OCI-LY1 (cell line): ENCODE results near the gene SBK2.

Experiments used
- EZH2 ChIP-seq: fragments of 200-600 bp; sonication (generic), shearing (Covaris generic); IDR thresholded peaks from 2 replicates; pipeline ENCODE4 v1.8.0; 2017; ENCODE audit warnings: borderline replicate concordance, mixed run types, mild to moderate bottlenecking, antibody characterized with exemption, low read length, moderate library complexity, mixed read lengths
- TF ChIP-seq, protein P1 (sequence below): fragments of 200-600 bp; sonication (generic), shearing (Covaris generic); IDR thresholded peaks from 2 replicates; pipeline ENCODE4 v1.5.1; 2017; ENCODE audit warnings: mild to moderate bottlenecking, antibody characterized with exemption, low read length, moderate library complexity, mixed read lengths

- no peak for TF ChIP-seq EZH2
- TF ChIP-seq, protein P1, sequence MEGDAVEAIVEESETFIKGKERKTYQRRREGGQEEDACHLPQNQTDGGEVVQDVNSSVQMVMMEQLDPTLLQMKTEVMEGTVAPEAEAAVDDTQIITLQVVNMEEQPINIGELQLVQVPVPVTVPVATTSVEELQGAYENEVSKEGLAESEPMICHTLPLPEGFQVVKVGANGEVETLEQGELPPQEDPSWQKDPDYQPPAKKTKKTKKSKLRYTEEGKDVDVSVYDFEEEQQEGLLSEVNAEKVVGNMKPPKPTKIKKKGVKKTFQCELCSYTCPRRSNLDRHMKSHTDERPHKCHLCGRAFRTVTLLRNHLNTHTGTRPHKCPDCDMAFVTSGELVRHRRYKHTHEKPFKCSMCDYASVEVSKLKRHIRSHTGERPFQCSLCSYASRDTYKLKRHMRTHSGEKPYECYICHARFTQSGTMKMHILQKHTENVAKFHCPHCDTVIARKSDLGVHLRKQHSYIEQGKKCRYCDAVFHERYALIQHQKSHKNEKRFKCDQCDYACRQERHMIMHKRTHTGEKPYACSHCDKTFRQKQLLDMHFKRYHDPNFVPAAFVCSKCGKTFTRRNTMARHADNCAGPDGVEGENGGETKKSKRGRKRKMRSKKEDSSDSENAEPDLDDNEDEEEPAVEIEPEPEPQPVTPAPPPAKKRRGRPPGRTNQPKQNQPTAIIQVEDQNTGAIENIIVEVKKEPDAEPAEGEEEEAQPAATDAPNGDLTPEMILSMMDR = peak; percentile 90
Measured at GRCh38 chr19:55516878-55517620, 19.9 kb downstream of the SBK2 start.
